HG03521 (cell line): ENCODE measurements around the gene GABRG3.

Experiments used
- ATAC-seq: cut with Tn5 transposase; IDR thresholded peaks from one replicate; pipeline ENCODE4 v1.9.1; 2021; ENCODE audit warnings: mild to moderate bottlenecking, moderate library complexity; ENCODE audit not compliant: unreplicated experiment

GABRG3 gene

DNA sequence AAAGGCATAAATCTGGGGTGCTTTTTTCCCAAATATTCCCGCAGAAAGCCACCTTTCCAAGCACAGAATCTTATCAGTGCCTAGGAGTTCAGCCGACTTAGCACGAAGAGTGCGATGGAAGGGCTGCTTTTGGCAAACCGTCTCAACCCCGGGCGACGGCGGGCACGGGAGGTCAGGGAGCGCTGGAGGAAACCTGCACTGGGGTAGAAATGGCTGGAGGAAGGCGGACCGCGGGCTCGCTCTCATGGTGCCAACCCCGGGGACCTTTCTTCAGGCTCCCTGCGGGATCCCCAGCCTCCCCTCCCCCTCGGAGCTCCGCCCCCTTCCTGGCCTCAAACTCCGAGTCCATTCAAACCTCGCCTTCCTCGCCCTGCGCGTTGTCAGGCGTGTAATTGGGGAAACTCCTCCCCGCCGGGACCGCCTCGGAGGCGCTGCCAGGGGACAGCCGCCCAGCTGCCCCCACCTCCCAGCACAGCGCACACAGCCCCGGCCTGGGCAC is at the start of gene GABRG3:
Gene GABRG3 (plus strand): TSS at position 470 of the 499 bp plus-strand sequence.
- no peak for ATAC-seq

DNA sequence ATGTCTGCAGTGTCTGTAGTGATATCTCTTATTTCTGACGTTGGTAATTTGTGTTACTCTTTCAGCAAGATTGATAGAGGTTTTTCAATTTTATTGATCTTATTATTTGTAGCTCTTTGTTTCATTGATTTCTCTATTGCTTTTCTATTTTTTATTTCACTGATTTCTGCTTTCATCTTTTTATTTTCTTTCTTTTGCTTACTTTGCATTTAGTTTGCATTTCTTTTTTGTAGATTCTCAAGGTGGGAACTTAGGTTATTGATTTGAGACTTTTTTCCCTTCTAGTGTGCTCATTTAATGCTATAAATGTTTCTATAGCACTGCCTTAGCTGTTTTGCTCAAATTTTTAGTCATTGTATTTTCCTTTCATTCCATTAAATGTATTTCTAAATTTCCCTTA is 49.5 kb upstream of the GABRG3 start:
- no peak for ATAC-seq

DNA sequence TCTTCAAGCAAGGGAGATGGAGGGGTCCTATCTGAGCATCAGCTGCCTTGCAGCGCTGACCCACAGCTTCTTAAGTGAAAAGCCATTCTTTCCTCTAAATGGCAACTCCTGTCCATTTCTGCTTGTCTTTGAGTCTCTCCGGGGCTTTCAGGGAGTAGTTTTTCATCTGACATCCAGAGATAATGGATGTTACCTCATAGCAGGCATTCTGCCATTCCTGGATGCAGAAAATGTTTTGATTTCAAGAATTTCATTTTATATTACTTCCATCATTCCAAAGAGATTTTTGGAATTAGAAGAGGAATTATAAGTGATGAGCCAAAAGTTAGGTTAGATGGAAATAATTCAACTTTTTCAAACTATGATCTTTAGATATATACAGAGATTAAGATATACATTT is 44.9 kb upstream of the GABRG3 start:
- no peak for ATAC-seq

DNA sequence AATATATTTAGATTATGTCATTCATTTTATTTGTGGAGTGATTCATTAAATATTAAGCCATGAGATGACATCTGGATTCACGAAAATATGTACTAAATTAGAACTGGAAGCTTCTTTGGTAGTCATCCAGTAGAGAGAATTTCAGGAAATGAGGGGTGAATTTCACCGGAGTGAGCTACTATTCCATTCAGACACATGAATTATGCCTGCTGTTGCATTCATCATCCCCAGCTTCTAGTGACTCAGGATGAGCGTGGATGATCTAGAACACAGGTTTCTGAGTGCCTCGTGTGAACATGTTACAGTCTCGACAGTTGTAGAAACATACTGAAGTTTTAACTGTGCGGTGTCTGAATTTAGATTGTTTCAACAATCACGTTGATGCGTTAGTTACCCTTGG is 42.9 kb upstream of the GABRG3 start:
- no peak for ATAC-seq

DNA sequence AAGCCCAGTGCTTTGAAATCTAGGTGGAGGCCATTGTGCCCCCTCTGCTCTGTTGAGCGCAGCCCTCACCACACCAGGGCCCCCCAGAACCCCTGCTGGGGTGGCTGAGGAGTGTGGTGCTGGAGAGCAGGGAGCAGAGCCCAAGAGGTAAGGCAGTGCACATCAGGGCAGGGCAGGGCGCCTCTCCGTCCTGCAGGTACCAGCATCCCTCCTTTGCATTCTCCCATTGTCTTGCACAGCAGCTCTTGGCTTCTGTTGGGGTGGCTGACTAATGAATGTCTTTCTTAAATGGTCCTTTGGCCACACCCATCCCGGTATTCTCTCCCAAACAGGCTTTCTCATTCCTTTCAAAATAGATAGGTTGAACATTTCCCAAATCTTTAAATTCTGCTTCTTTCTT is 41.4 kb upstream of the GABRG3 start:
- no peak for ATAC-seq

DNA sequence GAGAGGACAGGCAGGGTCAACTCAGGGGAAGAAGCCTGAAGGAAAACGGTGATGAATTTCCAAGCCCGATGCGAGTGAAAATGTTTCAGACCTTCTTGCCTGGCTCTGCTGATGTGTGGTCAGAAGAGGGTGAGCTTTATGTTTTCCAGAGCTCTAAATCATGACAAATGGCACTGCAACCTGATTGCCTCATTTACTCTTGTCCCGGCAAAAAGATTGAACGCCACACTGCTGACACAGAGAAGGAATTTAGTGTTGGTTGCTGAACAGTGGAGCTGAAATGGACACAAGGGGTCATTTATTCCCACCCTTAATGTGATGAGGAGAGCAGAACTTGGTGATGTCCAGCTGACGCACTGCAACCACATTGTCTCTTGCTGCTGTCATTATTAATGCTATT is 36.1 kb upstream of the GABRG3 start:
- ATAC-seq, result no peak

DNA sequence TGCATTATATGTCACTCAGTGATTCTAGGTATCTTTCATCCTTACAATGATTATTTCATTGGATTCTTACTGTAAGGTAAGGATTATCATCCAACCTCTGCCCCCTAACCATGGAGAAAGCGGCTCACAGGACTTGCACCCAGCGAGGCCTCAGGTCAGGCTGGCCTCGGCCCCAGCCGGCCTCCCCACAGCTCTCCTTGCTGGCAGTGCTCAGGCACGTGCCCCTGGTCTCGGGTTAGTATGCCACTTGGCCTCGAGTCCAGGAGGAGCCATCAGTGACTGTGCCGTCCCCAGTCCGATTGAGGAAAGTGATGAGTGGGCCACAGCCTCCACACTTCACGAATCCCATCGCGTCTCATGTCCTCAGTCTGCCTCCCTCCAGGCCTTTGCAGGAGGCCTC is 35.7 kb upstream of the GABRG3 start:
- ATAC-seq, result no peak

DNA sequence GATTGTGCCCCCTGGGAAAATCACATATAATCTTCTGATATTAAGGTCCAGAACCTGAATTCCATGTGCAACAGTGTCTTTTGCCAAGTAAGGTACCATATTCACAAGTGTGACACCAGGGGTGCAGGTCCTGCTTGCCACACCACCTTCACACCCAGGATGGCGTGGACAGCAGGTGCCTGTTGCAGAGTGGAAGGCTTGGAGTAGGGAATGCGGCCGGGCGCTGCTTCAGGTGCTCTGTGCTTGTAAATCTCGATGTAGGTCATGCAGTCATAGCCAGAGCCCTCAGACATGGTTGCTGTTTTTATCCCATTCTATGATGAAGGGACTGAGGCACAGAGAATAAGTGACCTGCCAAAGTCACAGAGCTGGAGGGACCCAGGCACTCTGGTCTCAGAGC is 34.5 kb upstream of the GABRG3 start:
- ATAC-seq, result no peak

DNA sequence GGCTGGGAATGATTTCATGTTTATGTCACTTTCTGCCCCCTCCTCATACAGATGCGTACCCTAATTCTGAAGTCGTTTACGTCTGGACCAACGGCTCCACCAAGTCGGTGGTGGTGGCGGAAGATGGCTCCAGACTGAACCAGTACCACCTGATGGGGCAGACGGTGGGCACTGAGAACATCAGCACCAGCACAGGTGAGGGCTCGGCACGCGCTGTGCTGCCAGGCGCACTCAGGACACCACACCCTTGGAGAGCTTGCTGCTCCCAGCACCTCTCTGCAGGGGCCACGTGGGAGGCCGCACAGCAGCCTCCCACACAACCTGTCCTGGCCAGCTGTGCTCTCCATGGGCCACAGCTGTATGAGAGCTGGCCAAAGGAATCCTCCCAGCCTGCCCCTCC is 33.8 kb upstream of the GABRG3 start:
- no peak for ATAC-seq

DNA sequence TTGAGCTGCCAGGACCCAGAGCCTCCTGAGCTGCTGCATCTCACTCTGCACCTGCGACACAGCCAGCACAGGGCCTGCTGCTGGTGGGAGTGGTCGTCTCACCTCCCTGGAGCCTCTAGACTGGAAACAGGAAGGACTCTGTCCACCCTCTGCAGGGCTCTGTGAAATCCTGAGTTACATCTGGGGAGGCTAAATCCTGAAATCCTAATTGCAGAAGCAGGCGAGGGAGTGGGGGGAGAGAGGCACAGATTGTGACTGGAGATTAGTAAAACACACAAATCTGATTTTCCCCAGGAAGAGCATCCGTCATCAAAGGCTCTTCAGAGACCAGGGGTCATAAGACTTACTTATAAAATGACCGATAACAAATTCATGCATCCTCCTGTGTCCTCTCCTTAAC is 31.6 kb upstream of the GABRG3 start:
- no peak for ATAC-seq

DNA sequence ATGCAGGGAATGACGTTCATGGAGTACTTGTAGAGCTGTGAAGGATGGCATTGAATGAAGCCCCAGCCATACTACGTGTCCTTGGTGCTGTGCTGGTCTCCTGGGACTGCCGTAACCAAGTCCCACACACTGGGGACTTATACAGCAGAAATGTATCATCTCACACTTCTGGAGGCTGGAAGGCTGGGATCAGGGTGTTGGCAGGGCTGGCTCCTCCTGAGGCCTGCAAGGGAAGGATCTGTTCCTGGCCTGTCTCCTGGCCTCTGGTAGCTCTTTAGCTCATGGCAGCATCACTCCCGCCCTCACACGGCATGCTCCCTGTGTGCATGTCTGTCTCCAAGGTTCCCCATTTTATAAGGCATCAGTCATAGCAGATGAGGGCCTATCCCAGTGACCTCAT is 29.5 kb upstream of the GABRG3 start:
- no peak for ATAC-seq

DNA sequence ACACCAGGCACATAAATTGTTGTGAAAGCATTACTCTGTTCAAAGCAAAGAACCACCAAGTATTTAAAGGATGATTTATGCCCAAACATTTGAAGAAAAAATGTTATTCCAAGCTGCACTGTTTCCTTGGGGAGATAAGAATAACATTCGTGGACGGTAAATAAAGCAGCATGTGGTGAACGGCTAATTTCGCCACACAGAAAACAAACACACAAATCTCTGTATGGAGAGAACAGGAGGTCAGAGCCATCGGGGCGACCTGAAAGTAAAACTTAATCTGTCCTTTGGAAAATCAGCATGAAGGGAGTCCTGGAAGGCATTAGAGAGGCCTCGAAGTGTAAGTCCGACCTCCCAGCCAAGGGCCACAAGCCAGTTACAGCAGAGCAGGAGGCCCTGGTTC is 27.1 kb upstream of the GABRG3 start:
- ATAC-seq, result no peak

DNA sequence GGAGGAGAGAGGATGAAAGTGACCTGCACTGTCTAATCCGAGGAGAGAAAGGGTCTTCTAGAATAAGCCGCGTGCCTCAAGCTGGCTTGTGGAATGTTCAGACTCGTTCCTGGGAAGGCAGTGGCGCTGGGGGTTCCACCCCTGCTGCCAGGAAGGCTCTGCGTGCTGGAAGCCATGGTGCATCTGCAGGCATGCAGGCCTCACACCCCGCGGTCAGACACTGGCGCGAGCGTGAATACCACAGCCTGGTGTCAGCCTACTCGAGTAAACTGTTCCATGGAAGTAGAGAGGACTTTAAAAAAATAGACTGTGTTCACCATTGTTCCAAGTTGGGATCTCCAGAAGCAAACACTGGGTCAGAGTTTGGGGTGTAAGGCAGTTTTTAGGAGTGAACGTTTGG is 25.9 kb upstream of the GABRG3 start:
- ATAC-seq, result no peak

DNA sequence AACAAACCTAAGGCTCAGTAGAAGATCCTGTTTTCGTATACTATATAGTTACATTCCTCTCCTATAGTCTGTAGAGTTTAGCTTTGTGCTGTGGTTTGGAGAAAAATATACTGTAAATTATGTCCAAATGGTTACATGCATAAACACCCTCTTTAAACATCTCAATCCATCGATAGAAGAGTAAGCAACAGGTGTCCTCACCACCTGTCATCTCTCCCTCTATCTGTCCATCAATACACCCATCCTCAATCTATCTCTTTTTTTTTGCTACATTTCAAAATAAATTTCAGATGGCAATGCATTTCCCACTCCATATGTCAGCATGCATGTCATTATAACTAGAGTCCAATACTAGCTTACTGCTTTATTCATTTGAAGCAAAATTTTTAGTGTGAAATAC is 21.0 kb upstream of the GABRG3 start:
- ATAC-seq, result no peak

DNA sequence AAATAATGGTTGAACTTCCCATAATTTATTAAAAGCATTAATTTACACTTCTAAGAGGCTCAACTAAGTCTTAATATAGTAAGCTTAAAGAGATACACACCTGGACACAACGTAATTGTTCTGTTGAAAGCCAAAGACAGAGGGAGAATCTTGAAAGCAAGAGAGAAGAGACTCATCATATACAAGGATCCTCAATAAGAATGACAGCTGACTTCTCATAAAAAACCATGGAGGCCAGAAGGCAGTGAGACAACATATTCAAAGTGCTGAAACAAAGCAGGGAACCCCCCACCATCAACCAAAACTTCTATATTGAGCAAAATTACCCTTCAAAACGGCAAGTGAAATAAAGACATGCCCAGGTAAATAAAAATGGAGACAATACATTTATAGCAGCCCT is 16.6 kb upstream of the GABRG3 start:
- no peak for ATAC-seq

DNA sequence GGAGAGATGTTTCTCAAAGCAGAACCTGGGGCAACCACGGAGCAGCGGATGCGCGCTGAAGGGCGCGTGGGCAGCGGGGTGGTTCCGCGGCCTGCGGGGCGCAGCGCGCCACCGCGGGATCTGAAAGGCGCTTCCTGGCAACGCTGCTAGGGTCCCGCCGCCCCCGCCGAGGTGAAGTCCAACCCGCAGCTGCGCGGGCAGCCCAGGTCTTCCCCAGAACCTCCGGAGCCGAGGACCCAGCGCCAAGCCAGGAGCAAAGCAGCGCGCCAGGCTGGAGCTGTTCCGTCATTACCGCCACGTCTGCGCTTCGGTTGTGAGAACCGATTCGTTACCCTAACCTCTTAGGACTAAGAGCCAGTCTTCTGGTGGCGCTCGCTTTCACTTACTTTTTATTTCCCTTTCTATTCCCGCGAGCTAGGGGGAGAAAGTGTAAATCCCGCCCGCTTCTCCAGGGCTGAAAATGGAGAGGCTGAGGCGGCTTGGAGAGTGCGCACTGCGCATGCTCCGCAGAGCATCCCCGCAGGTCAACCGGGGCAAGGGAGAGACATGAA is 3.2 kb upstream of the GABRG3 start:
- no peak for ATAC-seq

DNA sequence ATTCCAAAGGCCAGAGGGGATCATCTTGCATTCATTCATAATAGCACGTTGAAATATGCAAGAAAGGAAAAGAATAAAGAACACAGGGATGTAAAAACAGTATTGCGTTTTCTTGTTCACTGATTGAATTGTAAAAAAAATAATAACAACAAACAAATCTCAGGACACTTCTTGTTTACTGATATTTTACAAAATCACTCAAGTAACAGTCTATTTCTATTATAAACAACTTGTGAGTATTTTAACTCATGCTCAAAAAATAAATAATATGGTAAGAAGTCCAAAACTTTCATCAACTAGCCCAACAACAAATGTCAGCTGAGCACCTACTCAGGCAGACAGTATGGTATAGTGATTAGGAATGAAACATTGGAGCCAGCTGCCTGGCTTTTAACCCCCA is 2.2 kb upstream of the GABRG3 start:
- no peak for ATAC-seq

DNA sequence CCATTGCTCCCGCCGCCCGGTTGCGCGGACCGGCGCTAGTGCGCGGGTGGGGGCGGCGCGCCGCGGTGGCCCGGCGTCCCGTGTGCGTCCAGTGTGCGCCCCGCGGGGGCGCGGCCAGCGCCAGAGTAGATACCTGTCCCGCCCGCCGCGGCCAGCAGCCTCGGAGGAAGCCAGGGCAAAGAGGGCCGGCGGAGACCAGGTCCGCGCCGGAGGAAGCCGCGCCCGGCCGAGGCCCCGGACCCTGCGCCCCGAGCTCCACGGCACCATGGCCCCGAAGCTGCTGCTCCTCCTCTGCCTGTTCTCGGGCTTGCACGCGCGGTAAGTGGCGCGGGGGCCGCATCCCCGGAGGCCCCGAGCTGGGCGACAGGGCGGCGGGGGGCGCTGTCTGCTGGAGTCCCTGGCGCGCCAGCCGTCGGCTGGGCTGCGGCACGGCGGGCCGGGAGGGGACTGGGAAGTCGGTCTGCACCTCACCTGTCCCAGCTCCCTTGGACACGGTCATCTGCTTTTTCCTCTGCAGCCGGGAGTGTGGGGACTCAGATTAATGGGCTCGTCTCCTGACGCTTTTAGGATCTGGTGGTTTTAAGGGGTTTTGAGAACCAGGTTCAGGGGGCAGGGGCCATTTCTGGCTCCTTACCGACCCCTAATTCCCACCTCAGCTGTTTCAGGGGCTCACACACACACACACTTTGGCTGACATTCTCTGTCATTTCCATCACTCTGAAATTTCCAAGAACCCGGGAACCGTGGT is 464 bp downstream of the GABRG3 start:
- no peak for ATAC-seq

DNA sequence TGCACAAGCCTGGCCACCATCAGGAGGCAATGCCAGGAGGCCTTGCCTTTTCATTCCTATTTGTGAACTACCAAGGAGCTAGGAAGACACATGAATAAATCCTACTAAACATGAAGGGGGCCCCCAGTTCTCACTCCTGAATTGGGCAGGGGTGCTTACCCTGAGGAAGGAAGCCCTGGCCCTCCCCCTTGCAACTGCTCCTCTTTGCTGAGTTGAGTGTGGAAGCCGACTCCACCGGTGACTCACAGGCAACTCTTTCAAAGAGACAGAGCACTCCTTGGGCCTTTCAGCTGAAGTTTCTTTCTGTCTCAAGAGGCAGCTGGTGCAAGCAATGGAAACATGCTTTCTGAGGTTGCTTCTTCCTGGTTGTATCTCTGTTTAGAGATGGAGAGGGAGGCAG is 1.7 kb downstream of the GABRG3 start:
- ATAC-seq, result no peak

DNA sequence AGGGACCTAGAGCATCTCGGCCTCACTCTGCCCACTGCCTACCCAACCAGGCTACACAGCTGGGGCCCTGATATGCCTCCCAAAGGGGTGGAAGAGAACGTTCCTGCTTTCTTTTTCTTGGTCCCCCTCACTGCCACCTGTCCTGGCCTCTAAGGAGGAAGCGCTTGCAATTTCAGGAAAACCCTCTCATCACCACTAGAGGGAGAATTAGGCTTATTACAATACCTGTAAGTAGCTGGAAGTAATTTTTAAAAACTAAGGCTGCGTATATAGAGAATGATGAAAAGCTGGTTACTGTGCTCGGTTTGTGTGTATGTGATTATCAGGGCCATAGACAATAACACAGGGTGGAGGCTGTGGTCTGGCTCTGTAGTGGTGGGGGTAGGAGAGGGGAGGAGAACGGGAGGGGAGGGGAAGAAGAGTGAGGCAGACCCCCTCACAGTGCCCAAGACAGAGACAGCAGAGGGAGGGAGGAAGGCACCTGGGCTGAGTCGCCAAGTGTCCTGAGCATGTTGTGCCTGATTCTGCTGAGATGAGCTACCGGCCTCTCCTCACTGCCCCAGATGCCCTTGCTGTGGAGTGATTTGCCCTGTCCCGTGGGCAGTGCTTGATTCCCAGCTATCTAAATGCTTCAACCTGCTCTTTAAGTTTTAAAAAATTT is 3.3 kb downstream of the GABRG3 start:
- ATAC-seq, result no peak

DNA sequence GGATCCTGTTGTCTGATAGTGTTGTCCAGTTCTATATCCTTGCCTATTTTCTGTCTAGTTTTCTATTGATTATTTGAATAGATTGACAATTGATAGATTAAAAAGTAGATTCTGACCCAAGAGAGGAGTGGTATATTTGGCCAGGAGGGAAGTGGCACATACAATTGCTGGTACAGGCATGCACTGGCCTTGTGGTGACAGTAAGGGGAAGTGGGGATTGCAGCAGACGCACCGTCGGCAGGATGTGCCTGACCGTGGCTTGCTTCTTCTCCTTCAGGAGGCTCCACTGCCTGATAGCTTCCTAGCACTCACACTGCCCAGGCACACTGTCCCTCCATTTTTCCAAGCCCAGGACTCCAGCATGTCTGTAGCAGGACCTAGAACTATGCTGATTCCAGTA is 10.5 kb downstream of the GABRG3 start:
- no peak for ATAC-seq

DNA sequence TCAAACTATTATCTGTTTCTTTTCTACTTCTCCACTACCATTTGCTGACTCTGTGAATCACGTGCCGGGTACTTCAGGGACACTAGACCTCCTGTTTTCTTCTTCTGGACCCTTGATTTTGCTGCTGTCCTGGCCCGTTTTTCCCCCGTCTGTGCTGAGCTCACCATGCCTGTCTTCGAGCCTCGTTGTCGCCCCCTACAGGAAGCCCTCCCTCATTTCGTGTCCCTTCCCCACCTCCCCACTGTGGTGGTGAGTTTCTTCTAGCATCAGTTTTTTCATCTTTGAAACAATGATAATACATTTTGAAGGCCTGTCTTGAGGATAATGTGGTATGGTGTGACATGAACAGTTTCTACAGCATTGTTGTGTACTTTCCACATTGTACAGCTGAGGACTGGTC is 12.8 kb downstream of the GABRG3 start:
- no peak for ATAC-seq
